Stomach (tissue), 9 donors: ENCODE data around the gene CAMK2N2. TPM values are rescaled to one million over a fixed set of nuclear protein-coding genes. Genes with fewer than 3 reads are reported as not detected.

Source experiments
- DNase-seq, 2 donors: peaks; one replicate each; pipeline versions ENCODE4 v3.0.0 to v3.0.0-alpha.2; 2013 to 2019
- H3K27ac ChIP-seq, 5 donors: fragments of 200-600 bp in 4 of 5; sonication (generic) in 4 of 5; one replicate each; pipeline ENCODE4 v1.5.1; 2013 to 2019; ENCODE audit warnings: mild to moderate bottlenecking in 1 of 5, moderate library complexity in 1 of 5
- H3K27me3 ChIP-seq, 3 donors: fragments of 200-600 bp; sonication (generic); one replicate each; pipeline ENCODE4 v1.5.1; 2017 to 2019; ENCODE audit warnings: mixed run types in 1 of 3
- H3K36me3 ChIP-seq, 4 donors: fragments of 200-600 bp; sonication (generic); 1 replicate in 3 of 4; 2 replicates in 1 of 4; pipeline ENCODE4 v1.5.1; 2016 to 2019
- H3K4me1 ChIP-seq, 4 donors: fragments of 200-600 bp; sonication (generic); one replicate each; pipeline ENCODE4 v1.5.1; 2016 to 2019
- H3K4me3 ChIP-seq, 4 donors: fragments of 200-600 bp; sonication (generic) in 3 of 4; one replicate each; pipeline ENCODE4 v1.5.1; 2016 to 2019; ENCODE audit warnings: mild to moderate bottlenecking in 1 of 4
- H3K9me3 ChIP-seq, 4 donors: fragments of 200-600 bp; sonication (generic); one replicate each; pipeline ENCODE4 v1.5.1; 2016 to 2019
- CTCF ChIP-seq, 7 experiments: fragments of 450-650 bp in 4 of 7; fragments of 200-600 bp in 3 of 7; sonication (generic) in 3 of 7; IDR thresholded peaks; one replicate each; pipeline ENCODE4 v1.5.1; 2016 to 2019; ENCODE audit warnings: antibody characterized with exemption in 7 of 7, control low read depth in 2 of 7, mild to moderate bottlenecking in 1 of 7
- EP300 ChIP-seq: sonication (generic); formaldehyde crosslinking; IDR thresholded peaks from one replicate; pipeline ENCODE4 v1.6.1; 2017; ENCODE audit warnings: antibody characterized with exemption
- POLR2A ChIP-seq, 4 donors: fragments of 450-650 bp; IDR thresholded peaks; one replicate each; pipeline ENCODE4 v1.6.1; 2016; ENCODE audit warnings: antibody characterized with exemption in 4 of 4, control low read depth in 2 of 4, mild to moderate bottlenecking in 1 of 4, moderate library complexity in 1 of 4
- POLR2AphosphoS5 ChIP-seq, 3 donors: sonication (generic); formaldehyde crosslinking; IDR thresholded peaks; one replicate each; pipeline ENCODE4 v1.6.1; 2016; ENCODE audit warnings: antibody characterized with exemption in 3 of 3
- WGBS, 5 donors: extraction: QIAGEN DNeasy Blood & Tissue Kit in 3 of 5; methylation state at CpG; one replicate each; pipeline versions ENCODE4 v1.1.5 to v1.1.7; 2013 to 2018; 5-methylcytosine and 5-hydroxymethylcytosine counted together
- intact Hi-C: fragments of 100-400 bp; cut with DNase I; formaldehyde crosslinking; loops from one replicate; pipeline ENCODE4 v1.15.1; 2023; ENCODE audit warnings: low total_unique reads
- polyA plus RNA-seq, 3 donors: library from polyadenylated mRNA; stranded (reverse); fragments of 200-250 nt; gene quantifications; one replicate each; pipeline ENCODE4 v1.2.3, GENCODE V29; 2013
- total RNA-seq, 5 donors: library from RNA; depleted of rRNA; stranded (reverse); fragments of >200 nt; gene quantifications; one replicate each; pipeline versions ENCODE4 v1.1.0 to v1.2.3, GENCODE V29; 2014 to 2016
- donor health status: healthy with polysubstance abuse.
- donor health status: Bipolar disorder and iron deficiency.
- donor health status: healthy.

The CAMK2N2 gene
- total and polyA plus RNA-seq, 8 donors, result 0.58 to 1.2 (median 0.68) TPM; not detected in 5

- Histone ChIP-seq H3K4me3 (no peak overlapping the region), H3K4me1 (peaks cover 4 to 9% (median 7%) of the 10 kb centered on the region in 4 donors), H3K36me3 (no peaks in the 10 kb centered on the region), H3K9me3 (no peaks in the 10 kb centered on the region), H3K27ac (no peak overlapping the region), H3K27me3 (peaks cover 9 to 67% (median 31%) of the 10 kb centered on the region in 3 donors)
- no peak for DNase-seq
- intact Hi-C loops, result loop anchor here (10.0 kb wide), 1 partner anchor 341 kb away; no protein-coding TSS in a partner anchor
- TF ChIP-seq POLR2AphosphoS5 (IDR thresholded peaks at IDR 0.05) (no peak), CTCF (IDR thresholded peaks at IDR 0.05) (no peak)
- 84 to 93% (median 89%) methylated on average over 4 of the region's 4 CpGs for WGBS, 5 donors
Measured at GRCh38 chr3:184235381-184236032, 25.8 kb downstream of the CAMK2N2 start.

DNA sequence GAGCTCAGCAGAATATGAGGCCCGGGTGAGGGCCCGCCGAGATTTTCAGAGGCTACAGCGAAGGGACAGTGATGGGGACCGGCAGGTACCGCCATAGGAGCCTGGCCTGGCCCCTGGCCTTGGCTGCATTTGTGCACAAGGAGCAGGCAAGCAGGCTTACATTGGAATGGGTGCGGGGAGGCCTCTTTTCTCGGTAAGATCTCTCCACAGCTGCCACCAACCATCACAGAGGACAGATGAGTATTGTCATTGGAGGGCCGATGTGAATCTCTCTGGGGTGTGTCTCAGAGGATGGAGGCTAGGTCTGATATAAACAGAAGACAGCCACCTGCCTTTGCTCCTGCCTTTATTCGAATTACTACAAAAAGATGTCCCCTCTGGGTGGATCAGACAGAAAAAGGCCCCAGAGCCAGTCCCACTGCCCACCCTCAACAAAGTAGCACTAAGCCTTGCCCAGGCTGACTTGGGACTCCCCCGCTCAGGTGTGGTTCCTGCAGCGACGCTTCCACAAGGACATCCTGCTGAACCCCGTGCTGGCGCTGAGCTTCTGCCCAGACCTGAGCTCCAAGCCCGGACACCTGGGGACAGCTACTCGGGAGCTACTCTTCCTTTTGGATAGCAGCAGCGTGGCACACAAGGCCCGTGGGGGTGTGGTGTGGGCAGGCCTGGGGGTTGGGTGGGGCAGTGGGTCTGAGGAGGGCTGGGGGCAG lies 26.5 kb downstream of the CAMK2N2 start:
- no peaks in the 10 kb centered on the region for H3K36me3 ChIP-seq
- 82 to 90% (median 86%) methylated on average over 17 to 19 of the region's 19 CpGs for WGBS, 5 donors
- intact Hi-C loops, result loop anchor here (10.0 kb wide), 1 partner anchor 340 kb away; no protein-coding TSS in a partner anchor
- H3K9me3 ChIP-seq, result no peaks in the 10 kb centered on the region
- no peak for TF ChIP-seq CTCF (IDR thresholded peaks at IDR 0.05)
- TF ChIP-seq EP300, result no peak
- TF ChIP-seq POLR2AphosphoS5 (IDR thresholded peaks at IDR 0.05), result no peak
- TF ChIP-seq POLR2A (IDR thresholded peaks at IDR 0.05), result no peak
- no peak overlapping the region for H3K27ac ChIP-seq
- peaks cover 13 to 71% (median 37%) of the 10 kb centered on the region in 3 donors for H3K27me3 ChIP-seq
- no peak for DNase-seq
- H3K4me1 ChIP-seq, result peaks cover 11 to 16% (median 14%) of the 10 kb centered on the region in 4 donors
- no peak overlapping the region for H3K4me3 ChIP-seq

- WGBS, 5 donors, result 18 to 33% (median 31%) methylated on average over 1 to 4 of the region's 4 CpGs
- no peak overlapping the region for H3K27ac ChIP-seq
- no peaks in the 10 kb centered on the region for H3K36me3 ChIP-seq
- no peak for TF ChIP-seq EP300
- no peak for TF ChIP-seq POLR2AphosphoS5 (IDR thresholded peaks at IDR 0.05)
- TF ChIP-seq CTCF (IDR thresholded peaks at IDR 0.05), result no peak
- no peak for TF ChIP-seq POLR2A (IDR thresholded peaks at IDR 0.05)
- H3K4me1 ChIP-seq, result peaks cover 17 to 22% (median 20%) of the 10 kb centered on the region in 4 donors
- DNase-seq, result peak; percentile 61 to 65
- peaks cover 16 to 72% (median 43%) of the 10 kb centered on the region in 3 donors for H3K27me3 ChIP-seq
- no peaks in the 10 kb centered on the region for H3K9me3 ChIP-seq
- H3K4me3 ChIP-seq, result no peak overlapping the region
- intact Hi-C loops, result loop anchor here (10.0 kb wide), 1 partner anchor 339 kb away; no protein-coding TSS in a partner anchor
Measured at GRCh38 chr3:184234224-184234623, 27.1 kb downstream of the CAMK2N2 start.

DNA sequence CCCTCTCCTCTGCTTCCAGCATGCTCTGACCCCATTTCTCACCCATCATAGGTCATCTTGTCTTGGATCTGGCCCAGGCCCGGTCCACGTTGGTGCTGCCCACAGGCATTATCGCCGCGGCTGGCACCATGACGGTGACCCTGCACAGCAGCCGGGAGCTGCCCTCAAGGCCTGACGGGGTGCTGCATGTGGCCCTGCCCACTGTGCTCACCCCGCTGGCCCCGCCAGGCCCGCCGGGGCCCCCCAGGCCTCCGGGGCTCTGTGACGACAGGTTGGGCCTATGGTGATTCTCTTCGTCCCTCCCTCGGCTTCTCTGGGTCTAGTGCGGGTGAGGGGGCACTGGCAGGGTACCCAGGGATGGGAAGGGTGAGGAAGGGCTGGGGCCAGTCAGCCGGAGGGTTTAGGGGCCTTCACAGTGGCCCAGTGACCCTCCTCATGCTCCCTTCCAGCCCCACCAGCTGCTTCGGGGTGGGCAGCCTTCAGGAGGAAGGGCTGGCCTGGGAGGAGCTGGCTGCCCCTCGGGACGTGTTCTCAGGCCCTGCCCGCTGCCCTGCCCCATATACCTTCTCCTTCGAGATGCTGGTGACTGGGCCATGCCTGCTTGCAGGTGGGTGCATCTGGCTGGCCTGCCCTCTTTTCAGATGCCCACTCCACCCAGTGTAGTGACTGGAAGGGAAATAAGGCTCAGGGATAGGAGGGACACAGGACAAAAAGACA lies 28.1 kb downstream of the CAMK2N2 start:
- H3K27me3 ChIP-seq, result peaks cover 16 to 76% (median 50%) of the 10 kb centered on the region in 3 donors
- WGBS, 5 donors, result 83 to 92% (median 90%) methylated on average over 17 to 23 of the region's 23 CpGs

More for the DNA sequence above, 28.1 kb downstream of the CAMK2N2 start:
- DNase-seq, result no peak
- H3K4me3 ChIP-seq, result no peak overlapping the region
- peaks cover 19 to 29% (median 27%) of the 10 kb centered on the region in 4 donors for H3K4me1 ChIP-seq
- intact Hi-C loops, result loop anchor here (10.0 kb wide), 1 partner anchor 338 kb away; no protein-coding TSS in a partner anchor
- TF ChIP-seq EP300 (no peak), POLR2A (IDR thresholded peaks at IDR 0.05) (no peak), POLR2AphosphoS5 (IDR thresholded peaks at IDR 0.05) (no peak)
- no peaks in the 10 kb centered on the region for H3K36me3 ChIP-seq
- H3K9me3 ChIP-seq, result no peaks in the 10 kb centered on the region
- no peak overlapping the region for H3K27ac ChIP-seq
